ENCODE data around the gene SAPCD2.

SAPCD2 gene

DNA sequence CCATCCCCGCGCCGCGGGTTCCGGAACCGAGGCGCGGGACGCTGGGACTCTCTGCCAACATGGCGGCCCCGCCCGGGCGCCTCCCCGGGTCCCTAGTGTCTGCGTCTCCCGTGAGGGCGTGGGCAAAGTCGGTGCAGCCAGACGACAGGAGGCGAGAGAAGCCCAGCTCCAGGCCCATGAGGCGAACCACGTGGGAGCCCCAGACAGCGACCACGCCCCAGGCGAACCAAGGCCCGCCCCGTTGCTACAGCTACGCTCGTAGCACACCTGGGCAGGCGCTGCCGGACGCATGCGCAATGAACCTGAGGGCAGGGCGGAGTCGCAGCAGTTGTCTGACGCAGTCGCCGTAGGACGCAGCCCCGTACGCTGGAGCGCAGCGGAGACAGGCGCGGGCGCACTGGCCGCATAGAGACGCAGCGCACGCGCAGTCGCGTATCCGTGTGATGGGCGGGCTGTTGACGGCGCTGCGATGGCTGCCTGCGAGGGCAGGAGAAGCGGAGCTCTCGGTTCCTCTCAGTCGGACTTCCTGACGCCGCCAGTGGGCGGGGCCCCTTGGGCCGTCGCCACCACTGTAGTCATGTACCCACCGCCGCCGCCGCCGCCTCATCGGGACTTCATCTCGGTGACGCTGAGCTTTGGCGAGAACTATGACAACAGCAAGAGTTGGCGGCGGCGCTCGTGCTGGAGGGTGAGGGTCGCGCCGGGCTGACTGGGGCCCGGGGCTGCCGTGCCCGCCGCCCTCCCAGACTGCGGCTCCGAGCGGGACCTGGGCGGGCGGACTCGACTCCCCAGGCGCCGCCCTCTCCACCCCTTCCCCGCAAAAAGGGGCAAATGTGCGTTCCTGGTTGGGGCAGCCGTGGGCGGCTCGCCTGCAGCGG lies 16.4 kb upstream of the SAPCD2 start, which contains the start of gene MAN1B1 (continued):
- TF ChIP-seq ZNF311 (tag by site-specific recombination; IDR thresholded peaks at IDR 0.05; ENCODE audit: borderline replicate concordance) (no peak), SP2 (tag by site-specific recombination; IDR thresholded peaks at IDR 0.05) (peak; percentile 93), ZNF169 (tag by site-specific recombination; IDR thresholded peaks at IDR 0.05) (no peak), ZEB2 (tag by site-specific recombination; IDR thresholded peaks at IDR 0.05) (peak; percentile 72; the same call in 1 of the 2 replicates), GLIS2 (tag by site-specific recombination; IDR thresholded peaks at IDR 0.05) (peak; percentile 89), ZBTB17 (tag by site-specific recombination; IDR thresholded peaks at IDR 0.05) (peak; percentile 86), ZNF501 (tag by site-specific recombination; IDR thresholded peaks at IDR 0.05) (peak; percentile 19; the same call in 1 of the 2 replicates), ZNF184 (tag by site-specific recombination; IDR thresholded peaks at IDR 0.05) (0 out of 2 replicates have a peak, but pooled peaks have one; percentile 18), ZNF175 (tag by site-specific recombination; IDR thresholded peaks at IDR 0.05) (no peak), GLIS1 (tag by site-specific recombination; IDR thresholded peaks at IDR 0.05) (peak; percentile 60), ZFP37 (tag by site-specific recombination; IDR thresholded peaks at IDR 0.05) (no peak), KLF1 (tag by site-specific recombination; IDR thresholded peaks at IDR 0.05) (peak; percentile 97), KLF7 (tag by site-specific recombination; IDR thresholded peaks at IDR 0.05; ENCODE audit: borderline replicate concordance) (peak; percentile 71; the same call in 1 of the 2 replicates), ZSCAN30 (tag by site-specific recombination; IDR thresholded peaks at IDR 0.05) (peak; percentile 60), EGR2 (tag by site-specific recombination; IDR thresholded peaks at IDR 0.05; ENCODE audit: low read depth) (peak; percentile 46), ZNF324 (tag by site-specific recombination; IDR thresholded peaks at IDR 0.05) (peak; percentile 48; the same call in 1 of the 2 replicates), ZFHX2 (tag by site-specific recombination; conservative IDR thresholded peaks at IDR 0.05) (peak; percentile 81), KLF10 (tag by site-specific recombination; IDR thresholded peaks at IDR 0.05) (peak; percentile 58; the same call in 1 of the 2 replicates), ZBTB48 (tag by site-specific recombination; IDR thresholded peaks at IDR 0.05) (0 out of 2 replicates have a peak, but pooled peaks have one; percentile 31), ZNF2 (tag by site-specific recombination; IDR thresholded peaks at IDR 0.05) (no peak), KLF16 (tag by site-specific recombination; IDR thresholded peaks at IDR 0.05) (peak; percentile 45), ZNF660 (tag by site-specific recombination; IDR thresholded peaks at IDR 0.05) (peak; percentile 62), ZNF600 (tag by site-specific recombination; IDR thresholded peaks at IDR 0.05) (0 out of 2 replicates have a peak, but pooled peaks have one; percentile 46)
- TF ChIP-seq, protein P1, sequence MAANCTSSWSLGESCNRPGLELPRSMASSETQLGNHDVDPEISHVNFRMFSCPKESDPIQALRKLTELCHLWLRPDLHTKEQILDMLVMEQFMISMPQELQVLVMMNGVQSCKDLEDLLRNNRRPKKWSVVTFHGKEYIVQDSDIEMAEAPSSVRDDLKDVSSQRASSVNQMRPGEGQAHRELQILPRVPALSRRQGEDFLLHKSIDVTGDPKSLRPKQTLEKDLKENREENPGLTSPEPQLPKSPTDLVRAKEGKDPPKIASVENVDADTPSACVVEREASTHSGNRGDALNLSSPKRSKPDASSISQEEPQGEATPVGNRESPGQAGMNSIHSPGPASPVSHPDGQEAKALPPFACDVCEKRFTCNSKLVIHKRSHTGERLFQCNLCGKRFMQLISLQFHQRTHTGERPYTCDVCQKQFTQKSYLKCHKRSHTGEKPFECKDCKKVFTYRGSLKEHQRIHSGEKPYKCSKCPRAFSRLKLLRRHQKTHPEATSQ (tag by site-specific recombination; IDR thresholded peaks at IDR 0.05) = peak; percentile 66; the same call in 1 of the 2 replicates
- TF ChIP-seq, protein P2, sequence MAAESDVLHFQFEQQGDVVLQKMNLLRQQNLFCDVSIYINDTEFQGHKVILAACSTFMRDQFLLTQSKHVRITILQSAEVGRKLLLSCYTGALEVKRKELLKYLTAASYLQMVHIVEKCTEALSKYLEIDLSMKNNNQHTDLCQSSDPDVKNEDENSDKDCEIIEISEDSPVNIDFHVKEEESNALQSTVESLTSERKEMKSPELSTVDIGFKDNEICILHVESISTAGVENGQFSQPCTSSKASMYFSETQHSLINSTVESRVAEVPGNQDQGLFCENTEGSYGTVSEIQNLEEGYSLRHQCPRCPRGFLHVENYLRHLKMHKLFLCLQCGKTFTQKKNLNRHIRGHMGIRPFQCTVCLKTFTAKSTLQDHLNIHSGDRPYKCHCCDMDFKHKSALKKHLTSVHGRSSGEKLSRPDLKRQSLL (tag by site-specific recombination; IDR thresholded peaks at IDR 0.05) = peak; percentile 94
- TF ChIP-seq, protein P3, sequence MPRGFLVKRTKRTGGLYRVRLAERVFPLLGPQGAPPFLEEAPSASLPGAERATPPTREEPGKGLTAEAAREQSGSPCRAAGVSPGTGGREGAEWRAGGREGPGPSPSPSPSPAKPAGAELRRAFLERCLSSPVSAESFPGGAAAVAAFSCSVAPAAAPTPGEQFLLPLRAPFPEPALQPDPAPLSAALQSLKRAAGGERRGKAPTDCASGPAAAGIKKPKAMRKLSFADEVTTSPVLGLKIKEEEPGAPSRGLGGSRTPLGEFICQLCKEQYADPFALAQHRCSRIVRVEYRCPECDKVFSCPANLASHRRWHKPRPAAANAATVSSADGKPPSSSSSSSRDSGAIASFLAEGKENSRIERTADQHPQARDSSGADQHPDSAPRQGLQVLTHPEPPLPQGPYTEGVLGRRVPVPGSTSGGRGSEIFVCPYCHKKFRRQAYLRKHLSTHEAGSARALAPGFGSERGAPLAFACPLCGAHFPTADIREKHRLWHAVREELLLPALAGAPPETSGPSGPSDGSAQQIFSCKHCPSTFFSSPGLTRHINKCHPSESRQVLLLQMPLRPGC (tag by site-specific recombination; IDR thresholded peaks at IDR 0.05) = 0 out of 2 replicates have a peak, but pooled peaks have one; percentile 21
- TF ChIP-seq, protein P4, sequence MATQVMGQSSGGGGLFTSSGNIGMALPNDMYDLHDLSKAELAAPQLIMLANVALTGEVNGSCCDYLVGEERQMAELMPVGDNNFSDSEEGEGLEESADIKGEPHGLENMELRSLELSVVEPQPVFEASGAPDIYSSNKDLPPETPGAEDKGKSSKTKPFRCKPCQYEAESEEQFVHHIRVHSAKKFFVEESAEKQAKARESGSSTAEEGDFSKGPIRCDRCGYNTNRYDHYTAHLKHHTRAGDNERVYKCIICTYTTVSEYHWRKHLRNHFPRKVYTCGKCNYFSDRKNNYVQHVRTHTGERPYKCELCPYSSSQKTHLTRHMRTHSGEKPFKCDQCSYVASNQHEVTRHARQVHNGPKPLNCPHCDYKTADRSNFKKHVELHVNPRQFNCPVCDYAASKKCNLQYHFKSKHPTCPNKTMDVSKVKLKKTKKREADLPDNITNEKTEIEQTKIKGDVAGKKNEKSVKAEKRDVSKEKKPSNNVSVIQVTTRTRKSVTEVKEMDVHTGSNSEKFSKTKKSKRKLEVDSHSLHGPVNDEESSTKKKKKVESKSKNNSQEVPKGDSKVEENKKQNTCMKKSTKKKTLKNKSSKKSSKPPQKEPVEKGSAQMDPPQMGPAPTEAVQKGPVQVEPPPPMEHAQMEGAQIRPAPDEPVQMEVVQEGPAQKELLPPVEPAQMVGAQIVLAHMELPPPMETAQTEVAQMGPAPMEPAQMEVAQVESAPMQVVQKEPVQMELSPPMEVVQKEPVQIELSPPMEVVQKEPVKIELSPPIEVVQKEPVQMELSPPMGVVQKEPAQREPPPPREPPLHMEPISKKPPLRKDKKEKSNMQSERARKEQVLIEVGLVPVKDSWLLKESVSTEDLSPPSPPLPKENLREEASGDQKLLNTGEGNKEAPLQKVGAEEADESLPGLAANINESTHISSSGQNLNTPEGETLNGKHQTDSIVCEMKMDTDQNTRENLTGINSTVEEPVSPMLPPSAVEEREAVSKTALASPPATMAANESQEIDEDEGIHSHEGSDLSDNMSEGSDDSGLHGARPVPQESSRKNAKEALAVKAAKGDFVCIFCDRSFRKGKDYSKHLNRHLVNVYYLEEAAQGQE (tag by site-specific recombination; IDR thresholded peaks at IDR 0.05) = 0 out of 2 replicates have a peak, but pooled peaks have one; percentile 23
- TF ChIP-seq, protein P5, sequence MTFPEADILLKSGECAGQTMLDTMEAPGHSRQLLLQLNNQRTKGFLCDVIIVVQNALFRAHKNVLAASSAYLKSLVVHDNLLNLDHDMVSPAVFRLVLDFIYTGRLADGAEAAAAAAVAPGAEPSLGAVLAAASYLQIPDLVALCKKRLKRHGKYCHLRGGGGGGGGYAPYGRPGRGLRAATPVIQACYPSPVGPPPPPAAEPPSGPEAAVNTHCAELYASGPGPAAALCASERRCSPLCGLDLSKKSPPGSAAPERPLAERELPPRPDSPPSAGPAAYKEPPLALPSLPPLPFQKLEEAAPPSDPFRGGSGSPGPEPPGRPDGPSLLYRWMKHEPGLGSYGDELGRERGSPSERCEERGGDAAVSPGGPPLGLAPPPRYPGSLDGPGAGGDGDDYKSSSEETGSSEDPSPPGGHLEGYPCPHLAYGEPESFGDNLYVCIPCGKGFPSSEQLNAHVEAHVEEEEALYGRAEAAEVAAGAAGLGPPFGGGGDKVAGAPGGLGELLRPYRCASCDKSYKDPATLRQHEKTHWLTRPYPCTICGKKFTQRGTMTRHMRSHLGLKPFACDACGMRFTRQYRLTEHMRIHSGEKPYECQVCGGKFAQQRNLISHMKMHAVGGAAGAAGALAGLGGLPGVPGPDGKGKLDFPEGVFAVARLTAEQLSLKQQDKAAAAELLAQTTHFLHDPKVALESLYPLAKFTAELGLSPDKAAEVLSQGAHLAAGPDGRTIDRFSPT (tag by site-specific recombination; IDR thresholded peaks at IDR 0.05) = peak; percentile 59; the same call in 1 of the 2 replicates
- TF ChIP-seq, protein P6, sequence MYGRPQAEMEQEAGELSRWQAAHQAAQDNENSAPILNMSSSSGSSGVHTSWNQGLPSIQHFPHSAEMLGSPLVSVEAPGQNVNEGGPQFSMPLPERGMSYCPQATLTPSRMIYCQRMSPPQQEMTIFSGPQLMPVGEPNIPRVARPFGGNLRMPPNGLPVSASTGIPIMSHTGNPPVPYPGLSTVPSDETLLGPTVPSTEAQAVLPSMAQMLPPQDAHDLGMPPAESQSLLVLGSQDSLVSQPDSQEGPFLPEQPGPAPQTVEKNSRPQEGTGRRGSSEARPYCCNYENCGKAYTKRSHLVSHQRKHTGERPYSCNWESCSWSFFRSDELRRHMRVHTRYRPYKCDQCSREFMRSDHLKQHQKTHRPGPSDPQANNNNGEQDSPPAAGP (tag by site-specific recombination; IDR thresholded peaks at IDR 0.05) = peak; percentile 53
